Keratinocyte (primary cell): Measurements from ENCODE around the gene POLR2L.

ENCODE experiments used
- CTCF ChIP-seq, 3 experiments: IDR thresholded peaks in 1 of 3; conservative IDR thresholded peaks in 1 of 3; optimal IDR thresholded peaks in 1 of 3; 2 replicates in 2 of 3; 3 replicates in 1 of 3; pipeline versions ENCODE3 to v1.5.1; 2011; ENCODE audit warnings: low read length in 3 of 3, mild to moderate bottlenecking in 3 of 3, moderate library complexity in 2 of 3, control low read depth in 1 of 3, inconsistent platforms in 1 of 3; ENCODE audit not compliant: insufficient read depth in 2 of 3; ENCODE audit errors: extremely low read depth in 1 of 3
- EZH2 ChIP-seq: IDR thresholded peaks from one replicate; pipeline ENCODE4 v1.6.1; 2012; ENCODE audit warnings: inconsistent platforms, mild to moderate bottlenecking, low read length, moderate library complexity

GRCh38 chr11:843818-844692 is 1.7 kb upstream of the POLR2L start:
- TF ChIP-seq CTCF (optimal IDR thresholded peaks at IDR 0.05 in 1 of 3, IDR thresholded peaks at IDR 0.05 in 1 of 3, conservative IDR thresholded peaks at IDR 0.05 in 1 of 3; ENCODE audit: extremely low read depth in 1 of 3, insufficient read depth in 2 of 3, low read length in 3 of 3) (peak in 1 of 3 experiments; percentile 5), EZH2 (no peak)
